MM.1S (cell line): ENCODE results near the gene PSORS1C2.
"Not testable (repeated sequence)": the region's sequence is repeated elsewhere in the genome, so short reads cannot be mapped to it uniquely, and the experiment has no call there.

Experiments used
- CTCF ChIP-seq: fragments of 300-600 bp; sonication (generic); IDR thresholded peaks from 2 replicates; pipeline ENCODE4 v1.5.1; 2016; ENCODE audit warnings: antibody characterized with exemption, low read length, mixed read lengths
- EZH2 ChIP-seq: fragments of 300-600 bp; sonication (generic); optimal IDR thresholded peaks from 2 replicates; pipeline ENCODE3; 2017; ENCODE audit warnings: low read depth, mild to moderate bottlenecking, antibody characterized with exemption, low read length, mixed read lengths

- not testable (repeated sequence) for TF ChIP-seq CTCF, EZH2
These were observed 31.2 kb upstream of the PSORS1C2 start for GRCh38 chr6:31169858-31170599.
